Left renal pelvis (tissue), 4 donors: Measurements from ENCODE around the gene THSD7A. TPM values are rescaled to one million over a fixed set of nuclear protein-coding genes. Genes with fewer than 3 reads are reported as not detected.

Source experiments
- DNase-seq, 4 donors: peaks; one replicate each; pipeline ENCODE4 v3.0.0-alpha.2; 2013; ENCODE audit warnings: low read depth in 4 of 4, low spot score in 3 of 4
- polyA plus RNA-seq, 4 donors: library from polyadenylated mRNA; unstranded; fragments of 120-200 nt; gene quantifications; one replicate each; pipeline ENCODE4 v1.2.1, GENCODE V29; 2013; ENCODE audit not compliant: insufficient read length in 4 of 4

Gene THSD7A
- polyA plus RNA-seq, 4 donors: 39.1 to 87.2 (median 72.8) TPM

GRCh38 chr7:11751807-11752389 lies 80.1 kb downstream of the THSD7A start:
- DNase-seq: no peak

- no peak for DNase-seq
These were observed 80.7 kb downstream of the THSD7A start for GRCh38 chr7:11751315-11751714.

- DNase-seq: no peak
These were observed 81.8 kb downstream of the THSD7A start for GRCh38 chr7:11750191-11750590.

GRCh38 chr7:11749629-11750028 lies 82.4 kb downstream of the THSD7A start:
- DNase-seq: no peak

- no peak for DNase-seq
These were observed 83.1 kb downstream of the THSD7A start for GRCh38 chr7:11748884-11749283.

GRCh38 chr7:11747715-11748485 lies 84.1 kb downstream of the THSD7A start:
- no peak for DNase-seq

- no peak for DNase-seq
These were observed 85.4 kb downstream of the THSD7A start for GRCh38 chr7:11746591-11746990.

GRCh38 chr7:11743548-11743947 lies 88.5 kb downstream of the THSD7A start:
- DNase-seq: no peak

- DNase-seq: no peak
These were observed 89.0 kb downstream of the THSD7A start for GRCh38 chr7:11743016-11743415.

GRCh38 chr7:11742496-11742895 lies 89.5 kb downstream of the THSD7A start:
- DNase-seq: peak in 1 of 4 donors; percentile 36

GRCh38 chr7:11737723-11738122 lies 94.3 kb downstream of the THSD7A start:
- no peak for DNase-seq

GRCh38 chr7:11732207-11732606 lies 99.8 kb downstream of the THSD7A start:
- no peak for DNase-seq

- no peak for DNase-seq
These were observed 101.3 kb downstream of the THSD7A start for GRCh38 chr7:11730725-11731124.

GRCh38 chr7:11727864-11728263 lies 104.1 kb downstream of the THSD7A start:
- no peak for DNase-seq

GRCh38 chr7:11726794-11727155 lies 105.2 kb downstream of the THSD7A start:
- no peak for DNase-seq

- DNase-seq: no peak
These were observed 105.8 kb downstream of the THSD7A start for GRCh38 chr7:11726001-11726793.

- DNase-seq: no peak
These were observed 115.8 kb downstream of the THSD7A start for GRCh38 chr7:11716185-11716584.

GRCh38 chr7:11714676-11715075 lies 117.3 kb downstream of the THSD7A start:
- DNase-seq: no peak

GRCh38 chr7:11714205-11714604 lies 117.8 kb downstream of the THSD7A start:
- no peak for DNase-seq

GRCh38 chr7:11713352-11713751 lies 118.6 kb downstream of the THSD7A start:
- DNase-seq: no peak

GRCh38 chr7:11710377-11710776 lies 121.6 kb downstream of the THSD7A start:
- DNase-seq: no peak

GRCh38 chr7:11709196-11709595 lies 122.8 kb downstream of the THSD7A start:
- no peak for DNase-seq
